Measurements from ENCODE around the gene JAM2. TPM values are rescaled to one million over a fixed set of nuclear protein-coding genes. Genes with fewer than 3 reads are reported as not detected.
"Not testable (repeated sequence)": the region's sequence is repeated elsewhere in the genome, so short reads cannot be mapped to it uniquely, and the experiment has no call there.

Gene JAM2
- polyA plus RNA-seq, 3 donors: 0.01 TPM; not detected in 2

DNA sequence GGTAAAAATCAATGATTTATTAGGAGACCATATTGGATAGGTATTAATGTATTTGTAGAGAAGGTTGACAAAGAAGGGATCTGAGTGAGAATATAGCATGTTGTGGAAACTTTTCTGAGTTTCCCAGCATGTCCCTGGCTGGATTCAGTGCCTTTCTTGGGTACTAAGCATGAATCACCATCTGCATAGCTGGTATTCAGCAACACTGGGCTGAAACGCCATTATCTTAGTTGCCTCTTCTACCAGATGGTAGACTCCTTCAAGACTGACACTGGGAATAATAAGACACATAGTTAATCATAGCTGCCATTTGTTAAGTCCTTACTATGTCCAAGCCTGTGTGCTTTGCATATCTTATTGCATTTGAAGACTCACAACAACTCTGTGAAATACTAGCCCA is 50.2 kb downstream of the JAM2 start:
- Histone ChIP-seq H4K20me1 (ENCODE audit: insufficient read depth, low read length) (no peaks in the 10 kb centered on the region), H2AFZ (ENCODE audit: insufficient read depth, low read depth, low read length, poor library complexity, severe bottlenecking) (no peak overlapping the region), H3K4me1 (ENCODE audit: control insufficient read depth in 1 of 2, insufficient read depth in 2 of 2, low read length in 2 of 2) (no peaks in the 10 kb centered on the region), H3K27me3 (ENCODE audit: control insufficient read depth in 2 of 2, insufficient read depth in 2 of 2, low read length in 2 of 2) (no peaks in the 10 kb centered on the region), H3K9me3 (replicated peaks in 1 of 2; ENCODE audit: control insufficient read depth in 1 of 2, insufficient read depth in 1 of 2, low read length in 2 of 2) (no peaks in the 10 kb centered on the region), H3K9ac (ENCODE audit: insufficient read depth, low read length, poor library complexity, severe bottlenecking) (no peak overlapping the region), H3K79me2 (ENCODE audit: insufficient read depth, low read length) (no peaks in the 10 kb centered on the region), H3K4me3 (replicated peaks in 1 of 3; ENCODE audit: low read depth in 2 of 3, low read length in 3 of 3) (no peak overlapping the region), H3K27ac (ENCODE audit: low read depth in 1 of 2, low read length in 2 of 2) (no peak overlapping the region), H3K36me3 (replicated peaks in 1 of 2; ENCODE audit: control insufficient read depth in 1 of 2, insufficient read depth in 2 of 2, low read length in 2 of 2) (no peaks in the 10 kb centered on the region), H3K4me2 (replicated peaks; ENCODE audit: extremely low read depth, low read length, poor library complexity, severe bottlenecking) (no peak overlapping the region)
- TF ChIP-seq, protein P1, sequence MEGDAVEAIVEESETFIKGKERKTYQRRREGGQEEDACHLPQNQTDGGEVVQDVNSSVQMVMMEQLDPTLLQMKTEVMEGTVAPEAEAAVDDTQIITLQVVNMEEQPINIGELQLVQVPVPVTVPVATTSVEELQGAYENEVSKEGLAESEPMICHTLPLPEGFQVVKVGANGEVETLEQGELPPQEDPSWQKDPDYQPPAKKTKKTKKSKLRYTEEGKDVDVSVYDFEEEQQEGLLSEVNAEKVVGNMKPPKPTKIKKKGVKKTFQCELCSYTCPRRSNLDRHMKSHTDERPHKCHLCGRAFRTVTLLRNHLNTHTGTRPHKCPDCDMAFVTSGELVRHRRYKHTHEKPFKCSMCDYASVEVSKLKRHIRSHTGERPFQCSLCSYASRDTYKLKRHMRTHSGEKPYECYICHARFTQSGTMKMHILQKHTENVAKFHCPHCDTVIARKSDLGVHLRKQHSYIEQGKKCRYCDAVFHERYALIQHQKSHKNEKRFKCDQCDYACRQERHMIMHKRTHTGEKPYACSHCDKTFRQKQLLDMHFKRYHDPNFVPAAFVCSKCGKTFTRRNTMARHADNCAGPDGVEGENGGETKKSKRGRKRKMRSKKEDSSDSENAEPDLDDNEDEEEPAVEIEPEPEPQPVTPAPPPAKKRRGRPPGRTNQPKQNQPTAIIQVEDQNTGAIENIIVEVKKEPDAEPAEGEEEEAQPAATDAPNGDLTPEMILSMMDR (IDR thresholded peaks at IDR 0.05): no peak
- intact Hi-C loops (cut with micrococcal nuclease): no loop called here
- Mint-ChIP-seq H3K27me3 (ENCODE audit: low read depth in 3 of 3) (peaks cover 0 to 2% (median 2%) of the 10 kb centered on the region in 3 donors), H3K36me3 (no peaks in the 10 kb centered on the region), H3K9me3 (peaks cover 0 to 2% (median 0%) of the 10 kb centered on the region in 7 donors), H3K4me1 (peaks cover 9% of the 10 kb centered on the region), H3K27ac (no peak overlapping the region), H3K4me3 (no peak overlapping the region)
- no peak for DNase-seq
- WGBS (ENCODE audit: insufficient coverage): 100% methylated on average over 1 of the region's 1 CpG

DNA sequence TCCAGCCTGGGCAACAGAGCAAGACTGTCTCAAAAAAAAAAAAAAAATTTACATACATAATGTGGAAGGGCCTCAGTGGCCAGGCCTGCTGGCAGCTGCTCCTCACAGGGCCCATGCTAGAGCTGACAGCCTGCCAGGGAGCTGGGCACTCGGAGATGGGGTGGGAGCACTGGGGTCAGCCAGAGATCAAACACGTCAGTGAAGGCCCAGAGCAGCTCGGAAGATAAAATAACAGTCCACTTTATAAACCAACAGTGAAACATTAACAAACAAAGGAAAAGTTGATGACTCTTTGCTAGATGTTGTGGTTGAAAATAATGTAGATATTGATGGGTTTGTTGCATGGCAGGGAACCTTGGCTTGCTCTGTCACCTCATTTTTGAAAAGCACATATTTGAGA is 52.9 kb downstream of the JAM2 start:
- H3K79me2 ChIP-seq (ENCODE audit: insufficient read depth, low read length): no peaks in the 10 kb centered on the region
- intact Hi-C loops (cut with micrococcal nuclease): no loop called here
- H3K27ac Mint-ChIP-seq: peak overlapping the region in 1 of 7 donors; percentile 30

DNA sequence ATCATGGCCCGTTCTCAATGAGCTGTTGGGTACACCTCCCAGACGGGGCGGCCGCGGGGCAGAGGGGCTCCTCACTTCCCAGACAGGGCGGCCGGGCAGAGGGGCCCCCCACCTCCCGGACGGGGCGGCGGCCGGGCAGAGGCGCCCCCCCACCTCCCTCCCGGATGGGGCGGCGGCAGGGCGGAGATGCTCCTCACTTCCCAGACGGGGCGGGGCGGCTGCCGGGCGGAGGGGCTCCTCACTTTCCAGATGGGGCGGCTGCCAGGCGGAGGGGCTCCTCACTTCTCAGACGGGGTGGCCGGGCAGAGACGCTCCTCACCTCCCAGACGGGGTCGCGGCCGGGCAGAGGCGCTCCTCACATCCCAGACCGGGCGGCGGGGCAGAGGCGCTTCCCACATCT is 56.4 kb downstream of the JAM2 start:
- H3K4me2 ChIP-seq (replicated peaks; ENCODE audit: extremely low read depth, low read length, poor library complexity, severe bottlenecking); H3K36me3 Mint-ChIP-seq; H2AFZ ChIP-seq (ENCODE audit: insufficient read depth, low read depth, low read length, poor library complexity, severe bottlenecking); H3K4me1 ChIP-seq (ENCODE audit: control insufficient read depth in 1 of 2, insufficient read depth in 2 of 2, low read length in 2 of 2); H3K4me3 Mint-ChIP-seq; H3K27me3 Mint-ChIP-seq (ENCODE audit: low read depth in 3 of 3); H3K9ac ChIP-seq (ENCODE audit: insufficient read depth, low read length, poor library complexity, severe bottlenecking); H3K27ac ChIP-seq (ENCODE audit: low read depth in 1 of 2, low read length in 2 of 2); H4K20me1 ChIP-seq (ENCODE audit: insufficient read depth, low read length); H3K4me1 Mint-ChIP-seq; H3K27ac Mint-ChIP-seq; H3K4me3 ChIP-seq (replicated peaks in 1 of 3; ENCODE audit: low read depth in 2 of 3, low read length in 3 of 3); intact Hi-C loops (cut with micrococcal nuclease); H3K27me3 ChIP-seq (ENCODE audit: control insufficient read depth in 2 of 2, insufficient read depth in 2 of 2, low read length in 2 of 2); H3K36me3 ChIP-seq (replicated peaks in 1 of 2; ENCODE audit: control insufficient read depth in 1 of 2, insufficient read depth in 2 of 2, low read length in 2 of 2); DNase-seq; H3K79me2 ChIP-seq (ENCODE audit: insufficient read depth, low read length); H3K9me3 ChIP-seq (replicated peaks in 1 of 2; ENCODE audit: control insufficient read depth in 1 of 2, insufficient read depth in 1 of 2, low read length in 2 of 2): not testable (repeated sequence)
- 100% methylated on average over 6 of the region's 36 CpGs for WGBS (ENCODE audit: insufficient coverage)
- H3K9me3 Mint-ChIP-seq: peaks cover 0 to 16% (median 8%) of the 10 kb centered on the region in 7 donors

More for the DNA sequence above, 52.9 kb downstream of the JAM2 start:
- Histone ChIP-seq H3K9me3 (replicated peaks in 1 of 2; ENCODE audit: control insufficient read depth in 1 of 2, insufficient read depth in 1 of 2, low read length in 2 of 2) (peaks cover 0 to 3% of the 10 kb centered on the region in 2 donors), H3K27ac (ENCODE audit: low read depth in 1 of 2, low read length in 2 of 2) (no peak overlapping the region), H3K4me2 (replicated peaks; ENCODE audit: extremely low read depth, low read length, poor library complexity, severe bottlenecking) (no peak overlapping the region), H3K36me3 (replicated peaks in 1 of 2; ENCODE audit: control insufficient read depth in 1 of 2, insufficient read depth in 2 of 2, low read length in 2 of 2) (no peaks in the 10 kb centered on the region), H3K4me1 (ENCODE audit: control insufficient read depth in 1 of 2, insufficient read depth in 2 of 2, low read length in 2 of 2) (no peaks in the 10 kb centered on the region), H3K27me3 (ENCODE audit: control insufficient read depth in 2 of 2, insufficient read depth in 2 of 2, low read length in 2 of 2) (no peaks in the 10 kb centered on the region), H3K4me3 (replicated peaks in 1 of 3; ENCODE audit: low read depth in 2 of 3, low read length in 3 of 3) (no peak overlapping the region), H4K20me1 (ENCODE audit: insufficient read depth, low read length) (no peaks in the 10 kb centered on the region), H2AFZ (ENCODE audit: insufficient read depth, low read depth, low read length, poor library complexity, severe bottlenecking) (no peak overlapping the region), H3K9ac (ENCODE audit: insufficient read depth, low read length, poor library complexity, severe bottlenecking) (no peak overlapping the region)
- Mint-ChIP-seq H3K9me3 (peaks cover 0 to 15% (median 6%) of the 10 kb centered on the region in 7 donors), H3K4me3 (no peak overlapping the region), H3K4me1 (no peaks in the 10 kb centered on the region), H3K27me3 (ENCODE audit: low read depth in 3 of 3) (peaks cover 0 to 2% (median 2%) of the 10 kb centered on the region in 3 donors), H3K36me3 (no peaks in the 10 kb centered on the region)
- TF ChIP-seq, protein P1 (IDR thresholded peaks at IDR 0.05): no peak
- DNase-seq: no peak
- no CpG with 5 or more reads among the region's 3 CpGs for WGBS (ENCODE audit: insufficient coverage)
